ENCODE data around the gene RNF175.

The RNF175 gene

DNA sequence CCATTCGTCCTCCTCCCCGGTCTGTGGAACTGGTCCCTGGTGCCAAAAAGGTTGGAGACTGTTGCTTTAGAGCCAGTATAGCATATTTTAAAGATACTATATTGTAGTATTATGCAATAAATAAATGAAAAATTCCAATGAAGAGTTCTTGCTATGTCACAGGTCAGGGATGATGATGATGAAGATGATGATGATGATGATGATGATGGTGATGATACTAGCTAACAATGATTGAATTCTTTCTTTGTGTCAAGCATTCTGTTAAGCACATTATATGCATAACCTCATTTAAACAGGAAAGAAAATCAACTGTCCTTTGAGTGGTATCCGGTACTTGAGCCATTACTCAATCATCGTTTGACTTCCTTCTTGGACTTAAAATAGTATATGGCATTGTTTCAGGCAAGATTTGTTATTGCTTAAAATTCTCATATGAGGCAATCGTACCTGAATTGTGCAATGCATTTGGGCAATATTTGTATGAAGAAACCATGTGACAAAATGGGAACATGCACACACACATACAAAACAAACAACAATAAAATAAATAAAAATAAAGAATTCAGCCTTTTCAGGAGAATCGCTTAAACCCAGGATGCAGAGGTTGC is 98.5 kb downstream of the RNF175 start:
- H3K4me3 ChIP-seq (ENCODE audit: low read depth, low read length): no peak overlapping the region
- TF ChIP-seq, protein P1, sequence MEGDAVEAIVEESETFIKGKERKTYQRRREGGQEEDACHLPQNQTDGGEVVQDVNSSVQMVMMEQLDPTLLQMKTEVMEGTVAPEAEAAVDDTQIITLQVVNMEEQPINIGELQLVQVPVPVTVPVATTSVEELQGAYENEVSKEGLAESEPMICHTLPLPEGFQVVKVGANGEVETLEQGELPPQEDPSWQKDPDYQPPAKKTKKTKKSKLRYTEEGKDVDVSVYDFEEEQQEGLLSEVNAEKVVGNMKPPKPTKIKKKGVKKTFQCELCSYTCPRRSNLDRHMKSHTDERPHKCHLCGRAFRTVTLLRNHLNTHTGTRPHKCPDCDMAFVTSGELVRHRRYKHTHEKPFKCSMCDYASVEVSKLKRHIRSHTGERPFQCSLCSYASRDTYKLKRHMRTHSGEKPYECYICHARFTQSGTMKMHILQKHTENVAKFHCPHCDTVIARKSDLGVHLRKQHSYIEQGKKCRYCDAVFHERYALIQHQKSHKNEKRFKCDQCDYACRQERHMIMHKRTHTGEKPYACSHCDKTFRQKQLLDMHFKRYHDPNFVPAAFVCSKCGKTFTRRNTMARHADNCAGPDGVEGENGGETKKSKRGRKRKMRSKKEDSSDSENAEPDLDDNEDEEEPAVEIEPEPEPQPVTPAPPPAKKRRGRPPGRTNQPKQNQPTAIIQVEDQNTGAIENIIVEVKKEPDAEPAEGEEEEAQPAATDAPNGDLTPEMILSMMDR (IDR thresholded peaks at IDR 0.05; ENCODE audit: insufficient read depth, low read depth, low read length, missing control alignments): no peak
- no peak for DNase-seq (ENCODE audit: low read depth)
